Caki2 (cell line): ENCODE results near the gene LCK. TPM values are rescaled to one million over a fixed set of nuclear protein-coding genes. Genes with fewer than 3 reads are reported as not detected.

Experiments
- DNase-seq: peaks from one replicate; pipeline ENCODE4 v3.0.0-alpha.2; 2015; ENCODE audit warnings: low read depth
- in situ Hi-C: cut with HindIII; loops from 2 replicates; pipeline ENCODE4 v1.10.0; 2016; ENCODE audit warnings: low sequenced_read_pairs, low pct_unique_long_range_greater_than_20kb, mixed read lengths
- total RNA-seq: library from RNA; depleted of rRNA; stranded (reverse); fragments of >200 nt; shearing (Covaris generic); gene quantifications from 2 replicates; pipeline ENCODE4 v1.2.3, GENCODE V29; 2014; ENCODE audit warnings: low replicate concordance

Gene LCK
- total RNA-seq, 1 experiment from 2014 or later: not detected

DNA sequence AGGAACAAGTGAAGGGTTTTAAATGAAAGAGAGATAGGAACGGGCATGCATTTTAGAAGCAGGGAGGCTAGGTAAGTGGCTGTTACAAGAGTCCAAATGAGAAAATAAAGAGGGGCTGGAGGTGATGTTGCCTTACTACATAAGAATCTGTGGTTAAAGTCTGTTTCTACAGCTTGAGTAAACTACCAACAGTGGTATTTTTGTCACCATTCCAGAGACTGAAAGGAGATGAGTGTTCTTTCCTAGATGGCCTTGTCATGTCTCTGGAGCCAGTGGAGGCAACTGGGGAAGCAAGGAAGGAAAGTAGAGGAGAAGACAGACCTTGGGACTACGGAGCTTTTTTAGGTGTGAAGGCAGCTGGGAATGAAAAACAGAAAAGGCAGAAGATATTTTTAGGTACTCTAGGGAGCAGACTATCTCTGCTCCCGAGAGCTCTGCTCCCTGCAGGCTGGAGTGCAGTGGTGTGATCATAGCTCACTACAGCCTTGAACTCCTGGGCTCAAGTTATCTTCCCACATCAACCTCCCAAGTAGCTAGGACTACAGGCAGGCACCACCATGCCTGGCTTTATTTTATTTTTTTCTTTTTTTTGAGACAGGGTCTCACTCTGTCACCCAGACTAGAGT is 53.0 kb downstream of the LCK start:
- DNase-seq: no peak
- in situ Hi-C loops: no loop called here

DNA sequence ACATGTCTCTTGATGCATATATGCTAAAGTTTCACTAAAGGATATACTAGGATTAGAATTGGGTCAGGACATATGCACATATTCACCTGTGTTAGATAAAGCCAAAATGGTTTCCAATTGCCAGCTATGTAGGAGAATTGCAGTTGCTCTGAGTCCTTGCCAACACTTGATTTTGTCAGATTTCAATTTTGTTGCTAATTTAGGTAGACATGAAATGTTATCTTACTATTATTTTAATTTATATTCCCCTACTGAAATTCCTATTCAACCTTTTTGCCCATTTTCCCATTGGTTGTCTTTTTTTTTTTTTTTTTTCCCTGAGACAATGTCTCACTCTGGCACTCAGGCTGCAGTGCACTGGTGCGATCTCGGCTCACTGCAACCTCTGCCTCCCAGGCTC is 54.2 kb downstream of the LCK start:
- DNase-seq: no peak
- in situ Hi-C loops: no loop called here

DNA sequence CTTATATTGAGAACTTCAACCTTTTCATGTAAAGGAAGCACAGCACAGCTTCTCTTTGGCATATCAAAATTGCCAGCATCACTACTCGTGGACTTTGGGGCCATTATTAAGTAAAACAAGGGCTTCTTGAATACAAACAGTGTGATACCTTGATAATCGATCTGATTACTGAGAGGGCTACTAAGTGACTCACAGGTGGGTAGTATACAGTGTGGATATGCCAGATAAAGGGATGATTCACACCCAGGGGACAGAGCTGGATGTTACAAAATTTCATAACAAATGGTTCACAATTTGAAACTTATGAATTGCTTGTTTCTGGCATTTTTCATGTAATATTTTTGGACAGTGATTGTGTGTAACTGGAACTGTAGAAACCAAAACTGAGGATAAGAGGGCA is 56.3 kb downstream of the LCK start:
- in situ Hi-C loops: no loop called here

GRCh38 chr1:32309960-32310359 is 58.9 kb downstream of the LCK start:
- in situ Hi-C loops: no loop called here
- no peak for DNase-seq

More for the DNA sequence above, 56.3 kb downstream of the LCK start:
- DNase-seq: no peak

GRCh38 chr1:32311709-32312393 is 60.8 kb downstream of the LCK start:
- no peak for DNase-seq
- in situ Hi-C loops: no loop called here

GRCh38 chr1:32316903-32317277 is 65.8 kb downstream of the LCK start:
- no peak for DNase-seq
- in situ Hi-C loops: no loop called here

DNA sequence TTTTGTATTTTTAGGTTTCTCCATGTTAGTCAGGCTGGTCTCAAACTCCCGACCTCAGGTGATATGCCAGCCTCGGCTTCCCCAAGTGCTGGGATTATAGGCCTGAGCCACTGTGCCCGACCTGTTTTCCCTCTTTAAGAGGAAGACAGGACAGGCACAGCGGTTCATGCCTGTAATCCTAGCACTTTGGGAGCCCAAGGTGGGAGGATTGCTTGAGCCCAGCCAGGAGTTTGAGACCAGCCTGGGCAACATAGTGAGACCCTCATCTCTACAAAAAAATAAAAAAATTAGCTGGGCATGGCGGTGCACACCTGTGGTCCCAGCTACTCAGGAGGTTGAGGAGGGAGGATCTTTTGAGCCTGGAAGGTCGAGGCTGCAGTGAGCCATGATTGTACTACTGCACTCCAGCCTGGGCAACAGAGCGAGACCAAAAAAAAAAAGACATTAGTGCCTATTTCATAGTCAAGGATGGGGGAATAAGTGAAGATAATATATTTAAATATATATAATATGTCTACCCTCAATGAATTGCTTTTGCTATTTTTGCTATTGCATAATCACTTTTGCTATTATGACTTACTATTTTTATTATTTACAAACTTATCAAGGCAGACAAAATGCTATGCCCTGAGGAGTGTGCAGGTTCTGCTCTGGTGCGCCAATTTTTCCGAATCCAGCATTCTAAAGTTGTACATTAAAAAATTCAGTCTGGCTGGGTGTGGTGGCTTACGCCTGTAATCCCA is 67.2 kb downstream of the LCK start:
- in situ Hi-C loops: no loop called here
- no peak for DNase-seq

GRCh38 chr1:32321712-32322291 is 70.7 kb downstream of the LCK start:
- DNase-seq: no peak
- in situ Hi-C loops: no loop called here

DNA sequence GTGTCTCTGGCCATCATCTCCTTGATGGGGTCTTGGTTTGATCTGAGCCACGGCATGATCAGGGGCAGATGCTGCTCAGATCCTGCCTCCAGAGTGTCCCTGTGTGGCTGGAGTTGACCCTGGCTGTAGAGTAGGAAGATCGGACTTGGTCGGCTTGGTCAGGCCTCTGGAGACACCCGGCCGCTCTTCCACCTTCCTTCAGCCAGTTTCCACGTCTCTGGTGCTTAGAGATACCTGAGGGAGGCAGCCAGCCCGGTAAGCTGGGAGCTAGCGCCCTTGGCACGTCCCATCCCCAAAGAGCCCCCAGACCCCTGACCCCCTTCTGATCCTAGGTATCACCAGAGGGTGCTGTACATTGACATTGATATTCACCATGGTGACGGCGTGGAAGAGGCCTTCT is 76.1 kb downstream of the LCK start:
- in situ Hi-C loops: no loop called here
- no peak for DNase-seq

DNA sequence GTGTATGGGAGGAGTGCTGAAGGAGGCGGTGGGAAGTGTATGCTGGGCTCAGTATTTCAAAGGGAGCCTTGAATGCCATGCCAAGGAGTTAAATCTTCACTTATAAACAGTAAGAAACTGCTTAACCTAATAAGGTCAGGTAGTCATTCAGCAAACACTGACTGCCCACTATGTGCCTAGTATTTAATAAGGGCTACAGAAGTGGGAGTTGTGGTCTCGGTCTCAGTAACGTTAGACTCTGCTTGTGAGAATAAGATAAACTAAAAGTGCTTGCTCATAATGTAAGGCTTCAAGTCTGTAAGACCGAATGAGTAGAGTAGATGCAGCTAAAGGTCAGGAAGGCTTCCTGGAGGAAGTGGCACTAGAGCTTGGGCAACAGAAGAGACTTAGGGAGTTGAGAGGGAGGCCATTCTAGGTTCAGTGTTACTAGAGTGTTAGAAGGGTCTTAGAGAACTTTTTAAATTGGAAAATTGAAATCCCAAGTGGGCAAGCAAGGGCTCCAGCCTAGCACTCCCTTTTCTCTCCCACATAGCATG is 78.9 kb downstream of the LCK start:
- DNase-seq: no peak
- in situ Hi-C loops: no loop called here

DNA sequence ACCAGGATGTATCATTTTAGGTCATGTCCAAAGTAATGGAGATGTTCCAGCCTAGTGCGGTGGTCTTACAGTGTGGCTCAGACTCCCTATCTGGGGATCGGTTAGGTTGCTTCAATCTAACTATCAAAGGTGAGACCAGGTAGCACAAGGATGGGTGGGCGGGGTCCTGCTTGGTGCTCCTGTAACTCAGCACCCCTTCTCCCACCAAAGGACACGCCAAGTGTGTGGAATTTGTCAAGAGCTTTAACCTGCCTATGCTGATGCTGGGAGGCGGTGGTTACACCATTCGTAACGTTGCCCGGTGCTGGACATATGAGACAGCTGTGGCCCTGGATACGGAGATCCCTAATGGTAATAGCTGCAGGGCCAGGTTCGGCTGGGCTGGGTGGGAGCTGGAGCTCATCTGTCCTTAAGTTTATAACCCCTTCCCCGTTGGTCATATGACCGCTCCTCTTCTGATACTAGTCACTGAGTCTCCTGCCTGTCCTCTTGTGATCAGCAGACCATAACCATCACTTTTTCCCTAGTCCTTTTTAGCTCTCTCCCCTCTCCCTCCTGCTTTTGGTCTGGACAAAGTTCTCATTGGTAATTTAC is 79.6 kb downstream of the LCK start:
- DNase-seq: no peak
- in situ Hi-C loops: no loop called here

DNA sequence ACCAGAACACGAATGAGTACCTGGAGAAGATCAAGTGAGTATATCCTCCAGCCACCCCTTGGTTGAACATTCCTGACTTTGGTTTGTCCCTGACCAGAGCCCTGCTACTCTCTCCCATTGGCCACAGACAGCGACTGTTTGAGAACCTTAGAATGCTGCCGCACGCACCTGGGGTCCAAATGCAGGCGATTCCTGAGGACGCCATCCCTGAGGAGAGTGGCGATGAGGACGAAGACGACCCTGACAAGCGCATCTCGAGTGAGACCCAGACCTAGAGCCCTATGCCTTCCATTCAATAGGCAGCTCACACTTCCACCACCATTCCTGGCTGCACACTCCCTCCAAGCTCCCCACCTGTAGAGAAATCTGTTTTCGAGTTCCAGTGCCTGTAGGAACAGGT is 80.5 kb downstream of the LCK start:
- DNase-seq: no peak
- in situ Hi-C loops: no loop called here

DNA sequence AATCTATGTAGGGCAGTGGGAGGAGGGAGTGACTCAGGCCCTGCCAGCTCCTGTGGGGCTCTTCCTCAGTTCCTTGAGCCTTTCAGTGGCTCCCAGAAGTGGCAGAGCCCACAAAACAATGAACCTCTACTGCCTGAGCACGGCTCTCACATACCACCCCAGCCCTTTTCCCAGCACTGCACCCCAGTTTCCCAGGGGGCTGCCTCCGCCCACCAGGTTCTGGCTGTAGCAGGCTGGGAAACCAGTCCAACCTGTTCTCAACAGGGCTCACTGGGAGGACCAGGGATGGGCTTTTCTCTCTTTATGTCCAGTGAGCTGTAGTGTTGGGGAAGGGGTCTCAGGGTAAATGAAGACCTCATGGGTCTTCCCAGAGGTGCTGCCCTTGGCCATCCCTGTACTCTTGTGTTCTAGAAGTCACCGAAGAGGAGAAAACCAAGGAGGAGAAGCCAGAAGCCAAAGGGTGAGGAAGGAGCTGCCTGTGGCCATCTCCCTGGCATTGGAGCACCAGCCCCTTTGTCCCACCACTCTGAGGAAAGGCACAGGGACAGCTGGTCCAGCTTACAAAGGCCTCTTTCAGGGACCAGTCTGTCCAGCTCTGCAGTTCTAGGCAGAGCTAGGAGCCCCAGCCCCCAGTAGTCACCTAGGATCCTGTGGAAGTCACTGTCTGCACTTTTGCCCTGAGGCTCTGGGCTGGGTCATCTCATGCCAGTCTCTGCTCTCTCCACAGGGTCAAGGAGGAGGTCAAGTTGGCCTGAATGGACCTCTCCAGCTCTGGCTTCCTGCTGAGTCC is 81.4 kb downstream of the LCK start:
- in situ Hi-C loops: no loop called here
- DNase-seq: no peak

GRCh38 chr1:32333251-32333963 is 82.3 kb downstream of the LCK start:
- DNase-seq: no peak
- in situ Hi-C loops: no loop called here

DNA sequence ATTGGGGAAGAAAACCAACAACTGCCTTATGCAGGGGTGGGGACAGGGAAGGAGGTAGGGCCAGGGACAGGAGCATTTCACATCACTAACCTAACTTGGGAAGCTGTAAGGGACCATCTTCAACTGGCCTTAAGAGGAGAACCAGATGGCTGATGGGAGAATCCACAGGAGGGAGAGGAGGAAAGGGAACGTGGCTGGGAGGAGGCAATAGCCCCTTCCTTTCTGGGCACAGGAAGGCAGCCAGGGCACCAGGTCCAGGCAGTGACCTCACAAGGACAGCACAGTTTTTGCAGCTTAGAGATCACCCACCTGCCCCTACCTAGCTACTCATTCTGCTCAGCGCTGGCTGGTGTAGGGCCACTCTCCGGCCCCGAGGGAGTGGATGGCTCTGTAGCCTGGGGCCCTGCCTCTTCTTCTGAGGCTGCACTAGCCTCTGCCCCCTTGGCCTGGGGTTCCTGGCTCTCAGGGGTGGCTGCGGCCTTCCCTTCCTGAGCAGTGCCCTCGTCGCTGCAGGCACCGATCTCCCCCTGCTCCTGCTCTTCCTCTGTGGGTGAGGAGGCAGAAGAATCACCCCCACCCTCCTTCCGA is 83.3 kb downstream of the LCK start:
- no peak for DNase-seq
- in situ Hi-C loops: no loop called here

- DNase-seq: no peak
Measured at GRCh38 chr1:32334864-32335534, 83.9 kb downstream of the LCK start.

DNA sequence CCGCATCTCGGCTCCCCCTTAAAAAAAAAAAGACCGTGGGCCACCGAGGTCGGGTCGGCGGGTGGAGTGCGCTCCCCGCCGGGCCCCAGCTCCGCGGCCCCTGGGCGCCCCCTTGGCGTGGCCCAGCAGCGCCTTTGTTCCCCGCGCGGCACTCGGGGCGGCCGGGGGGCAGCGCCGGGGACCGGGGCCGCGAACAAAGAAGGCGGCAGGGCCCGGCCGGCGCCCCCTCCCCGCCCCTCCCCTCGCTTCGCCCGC is 84.4 kb downstream of the LCK start:
- in situ Hi-C loops: no loop called here
- no peak for DNase-seq

More at GRCh38 chr1:32334864-32335534, 83.9 kb downstream of the LCK start:
- in situ Hi-C loops: no loop called here
